ENCODE results near the gene LMBRD2. TPM values are rescaled to one million over a fixed set of nuclear protein-coding genes. Genes with fewer than 3 reads are reported as not detected.

LMBRD2 gene
- total RNA-seq, 8 experiments from 2014 or later = 8.8 to 18.9 (median 13.8) TPM

DNA sequence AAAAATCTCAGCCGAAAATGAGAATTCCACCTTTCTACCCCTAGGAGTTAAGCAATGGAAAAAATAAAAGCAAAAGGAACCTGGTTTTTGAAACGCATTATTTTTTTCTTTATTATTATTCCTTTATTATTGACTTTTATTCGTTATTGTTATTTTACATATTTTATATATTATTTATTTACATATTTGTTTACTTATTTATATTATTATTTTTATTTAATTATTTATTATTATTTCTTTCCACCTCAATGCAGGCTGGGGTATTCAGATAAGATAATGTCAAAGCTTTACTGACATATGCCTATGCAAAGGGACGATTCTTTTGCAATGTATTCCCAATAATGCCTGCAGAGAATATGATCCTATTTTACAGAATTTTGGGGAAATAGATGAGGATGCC lies 101.7 kb downstream of the LMBRD2 start:
- no peak overlapping the region for H3K27ac ChIP-seq
- no peaks in the 10 kb centered on the region for H3K4me1 ChIP-seq (replicated peaks in 1 of 2)
- 14 to 100% (median 84%) methylated on average over 1 to 4 of the region's 4 CpGs for WGBS, 10 experiments
- ATAC-seq (replicated peaks in 6 of 8) = no peak
- no peak overlapping the region for H3K4me3 ChIP-seq
- in situ Hi-C loops (cut with MboI; ENCODE audit: low pct_unique_long_range_greater_than_20kb in 2 of 9, low sequenced_read_pairs in 9 of 9, unreplicated experiment in 9 of 9) = no loop called here

Other genes starting within 250 kb of the LMBRD2 start
- gene CAPSL, start 213.3 kb downstream of the LMBRD2 start, total RNA-seq = 10 to 100 TPM in 1 of 8 experiments, not detected in 7; 17.7 TPM
- 1 to 10 TPM in 2 of 8 experiments, under 1 TPM in 4, not detected in 2; 0.14 to 2.6 (median 0.55) TPM for gene UGT3A1, start 160.5 kb downstream of the LMBRD2 start, total RNA-seq
- under 1 TPM in 7 of 8 experiments, not detected in 1; 0.09 to 0.52 (median 0.29) TPM for gene UGT3A2, start 85.0 kb downstream of the LMBRD2 start, total RNA-seq
- 10 to 100 TPM in 7 of 8 experiments, 1 to 10 TPM in 1; 8.8 to 38.8 (median 14.2) TPM for gene SKP2, start 224 bp upstream of the LMBRD2 start, total RNA-seq
- 10 to 100 TPM in 7 of 8 experiments, 1 to 10 TPM in 1; 9.9 to 65.4 (median 35.8) TPM for gene NADK2, start 90.0 kb upstream of the LMBRD2 start, total RNA-seq
- 10 to 100 TPM in 1 of 8 experiments, 1 to 10 TPM in 3, under 1 TPM in 4; 0.08 to 19.8 (median 1.3) TPM for gene RANBP3L, start 150.0 kb upstream of the LMBRD2 start, total RNA-seq

Measured in motor neuron (in vitro differentiated cells).